Cardiac muscle cell (in vitro differentiated cells and primary cell): ENCODE measurements around the gene DUSP6. TPM values are rescaled to one million over a fixed set of nuclear protein-coding genes. Genes with fewer than 3 reads are reported as not detected.
A peak's percentile ranks its signal among the peaks of the same experiment; 100 is the strongest.

Source experiments
- DNase-seq, 2 donors: peaks; one replicate each; pipeline versions ENCODE4 v3.0.0 to v3.0.0-alpha.2; 2010 to 2017; ENCODE audit warnings: low read depth in 1 of 2, low spot score in 1 of 2
- H3K27ac ChIP-seq: fragments of 200-600 bp; sonication (generic); 2 replicates; pipeline ENCODE4 v1.5.1; 2016
- H3K27me3 ChIP-seq: fragments of 200-600 bp; sonication (generic); 2 replicates; pipeline ENCODE4 v1.6.0; 2016; ENCODE audit warnings: control low read depth
- H3K36me3 ChIP-seq: fragments of 200-600 bp; sonication (generic); 2 replicates; pipeline ENCODE4 v1.5.1; 2016; ENCODE audit warnings: control low read depth
- H3K4me1 ChIP-seq: fragments of 200-600 bp; sonication (generic); 2 replicates; pipeline ENCODE4 v1.8.1; 2017; ENCODE audit warnings: low read depth, mild to moderate bottlenecking, mixed run types
- H3K4me3 ChIP-seq: fragments of 200-600 bp; sonication (generic); 2 replicates; pipeline ENCODE4 v1.5.1; 2016; ENCODE audit warnings: mild to moderate bottlenecking
- H3K9me3 ChIP-seq: fragments of 200-600 bp; sonication (generic); 2 replicates; pipeline ENCODE4 v1.5.1; 2017; ENCODE audit warnings: low read depth, mild to moderate bottlenecking, control low read depth
- polyA plus RNA-seq: library from polyadenylated mRNA; unstranded; fragments of >200 nt; fragmentation: Nextera tagmentation; extraction: Ambion mirVana; gene quantifications from 2 replicates; pipeline ENCODE4 v1.2.1, GENCODE V29; 2016
- total RNA-seq: library from RNA; depleted of rRNA; stranded (reverse); fragments of >200 nt; gene quantifications from 2 replicates; pipeline ENCODE4 v1.2.3, GENCODE V29; 2016
- TF ChIP-seq, protein P1 (sequence below): IDR thresholded peaks from 2 replicates; pipeline ENCODE4 v1.5.1; 2012; ENCODE audit warnings: low read depth, mild to moderate bottlenecking, low read length

Gene DUSP6
- total and polyA plus RNA-seq, 2 experiments from 2014 or later: 191 to 200 TPM

- Histone ChIP-seq H3K4me3 (no peak overlapping the region), H3K27me3 (no peaks in the 10 kb centered on the region), H3K4me1 (peaks cover 27% of the 10 kb centered on the region), H3K27ac (peak overlapping the region; percentile 30), H3K9me3 (no peaks in the 10 kb centered on the region), H3K36me3 (no peaks in the 10 kb centered on the region)
- TF ChIP-seq, protein P1, sequence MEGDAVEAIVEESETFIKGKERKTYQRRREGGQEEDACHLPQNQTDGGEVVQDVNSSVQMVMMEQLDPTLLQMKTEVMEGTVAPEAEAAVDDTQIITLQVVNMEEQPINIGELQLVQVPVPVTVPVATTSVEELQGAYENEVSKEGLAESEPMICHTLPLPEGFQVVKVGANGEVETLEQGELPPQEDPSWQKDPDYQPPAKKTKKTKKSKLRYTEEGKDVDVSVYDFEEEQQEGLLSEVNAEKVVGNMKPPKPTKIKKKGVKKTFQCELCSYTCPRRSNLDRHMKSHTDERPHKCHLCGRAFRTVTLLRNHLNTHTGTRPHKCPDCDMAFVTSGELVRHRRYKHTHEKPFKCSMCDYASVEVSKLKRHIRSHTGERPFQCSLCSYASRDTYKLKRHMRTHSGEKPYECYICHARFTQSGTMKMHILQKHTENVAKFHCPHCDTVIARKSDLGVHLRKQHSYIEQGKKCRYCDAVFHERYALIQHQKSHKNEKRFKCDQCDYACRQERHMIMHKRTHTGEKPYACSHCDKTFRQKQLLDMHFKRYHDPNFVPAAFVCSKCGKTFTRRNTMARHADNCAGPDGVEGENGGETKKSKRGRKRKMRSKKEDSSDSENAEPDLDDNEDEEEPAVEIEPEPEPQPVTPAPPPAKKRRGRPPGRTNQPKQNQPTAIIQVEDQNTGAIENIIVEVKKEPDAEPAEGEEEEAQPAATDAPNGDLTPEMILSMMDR: no peak
- DNase-seq: no peak
Measured at GRCh38 chr12:89379148-89379838, 27.0 kb upstream of the DUSP6 start.

GRCh38 chr12:89376844-89377243 lies 24.5 kb upstream of the DUSP6 start:
- no peaks in the 10 kb centered on the region for H3K27me3 ChIP-seq
- H3K36me3 ChIP-seq: no peaks in the 10 kb centered on the region
- DNase-seq: no peak
- H3K4me1 ChIP-seq: peaks cover 21% of the 10 kb centered on the region
- TF ChIP-seq, protein P1: no peak
- H3K4me3 ChIP-seq: no peak overlapping the region
- no peaks in the 10 kb centered on the region for H3K9me3 ChIP-seq
- H3K27ac ChIP-seq: no peak overlapping the region

DNA sequence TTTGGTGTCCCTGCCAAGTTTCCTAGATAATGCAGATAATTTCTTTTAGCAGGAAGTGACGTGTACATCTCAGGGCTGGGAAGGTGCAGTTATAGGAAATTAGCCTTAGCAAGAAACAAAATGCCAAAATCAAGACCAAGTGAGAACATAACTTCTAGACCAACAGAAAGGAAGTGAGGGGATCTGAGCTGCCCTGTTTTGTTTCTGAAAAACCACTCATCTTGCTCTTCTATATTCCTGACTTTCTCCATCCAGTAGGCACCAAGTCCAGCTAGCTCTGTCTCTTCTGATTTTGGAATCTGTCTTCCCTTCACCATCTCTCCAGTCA lies 23.9 kb upstream of the DUSP6 start:
- H3K9me3 ChIP-seq: no peaks in the 10 kb centered on the region
- H3K27me3 ChIP-seq: no peaks in the 10 kb centered on the region
- H3K4me1 ChIP-seq: peaks cover 21% of the 10 kb centered on the region
- TF ChIP-seq, protein P1: no peak
- H3K4me3 ChIP-seq: no peak overlapping the region
- peak overlapping the region; percentile 12 for H3K27ac ChIP-seq
- H3K36me3 ChIP-seq: no peaks in the 10 kb centered on the region
- DNase-seq: no peak

DNA sequence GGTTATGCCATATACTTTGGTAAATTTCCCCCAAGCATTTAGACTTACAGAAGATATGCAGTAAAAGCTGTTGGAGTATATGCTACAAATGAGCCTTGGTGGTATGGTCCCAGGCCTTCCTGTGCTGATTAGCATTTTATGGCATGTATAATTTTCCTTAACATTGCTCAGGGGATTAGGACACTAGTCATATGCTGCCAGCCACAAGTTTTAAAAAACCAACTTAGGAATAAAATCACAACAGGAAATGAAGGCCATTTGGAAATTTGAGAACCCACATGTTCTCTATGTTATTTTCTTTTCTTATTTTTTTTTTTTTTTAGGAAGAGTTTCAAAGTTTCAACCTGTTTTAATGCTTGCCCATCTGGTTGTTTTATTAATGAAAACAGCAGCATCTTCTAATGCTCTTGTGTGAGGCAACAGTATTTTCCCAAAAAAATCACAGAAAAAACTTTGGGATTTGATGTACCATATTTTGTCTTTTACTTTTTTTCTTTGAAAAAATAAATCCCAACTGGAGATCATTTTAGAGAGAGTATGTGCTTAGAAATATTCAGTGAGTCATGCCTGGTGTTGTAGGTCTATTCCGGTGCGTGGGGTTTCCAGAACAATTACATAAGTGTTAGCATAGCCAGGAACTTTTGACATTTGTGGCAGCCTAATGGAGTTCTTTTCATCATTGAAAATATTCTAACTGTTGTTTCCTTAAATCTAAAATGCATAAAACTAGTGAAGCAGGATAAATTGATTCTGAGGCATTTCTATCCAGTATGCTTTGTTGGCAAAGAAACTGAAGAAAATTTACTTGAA lies 21.7 kb upstream of the DUSP6 start:
- TF ChIP-seq, protein P1: no peak
- H3K9me3 ChIP-seq: no peaks in the 10 kb centered on the region
- peak overlapping the region; percentile 74 for H3K27ac ChIP-seq
- peaks cover 17% of the 10 kb centered on the region for H3K4me1 ChIP-seq
- no peaks in the 10 kb centered on the region for H3K36me3 ChIP-seq
- no peaks in the 10 kb centered on the region for H3K27me3 ChIP-seq
- no peak overlapping the region for H3K4me3 ChIP-seq
- peak in 1 of 2 donors; percentile 86 for DNase-seq

DNA sequence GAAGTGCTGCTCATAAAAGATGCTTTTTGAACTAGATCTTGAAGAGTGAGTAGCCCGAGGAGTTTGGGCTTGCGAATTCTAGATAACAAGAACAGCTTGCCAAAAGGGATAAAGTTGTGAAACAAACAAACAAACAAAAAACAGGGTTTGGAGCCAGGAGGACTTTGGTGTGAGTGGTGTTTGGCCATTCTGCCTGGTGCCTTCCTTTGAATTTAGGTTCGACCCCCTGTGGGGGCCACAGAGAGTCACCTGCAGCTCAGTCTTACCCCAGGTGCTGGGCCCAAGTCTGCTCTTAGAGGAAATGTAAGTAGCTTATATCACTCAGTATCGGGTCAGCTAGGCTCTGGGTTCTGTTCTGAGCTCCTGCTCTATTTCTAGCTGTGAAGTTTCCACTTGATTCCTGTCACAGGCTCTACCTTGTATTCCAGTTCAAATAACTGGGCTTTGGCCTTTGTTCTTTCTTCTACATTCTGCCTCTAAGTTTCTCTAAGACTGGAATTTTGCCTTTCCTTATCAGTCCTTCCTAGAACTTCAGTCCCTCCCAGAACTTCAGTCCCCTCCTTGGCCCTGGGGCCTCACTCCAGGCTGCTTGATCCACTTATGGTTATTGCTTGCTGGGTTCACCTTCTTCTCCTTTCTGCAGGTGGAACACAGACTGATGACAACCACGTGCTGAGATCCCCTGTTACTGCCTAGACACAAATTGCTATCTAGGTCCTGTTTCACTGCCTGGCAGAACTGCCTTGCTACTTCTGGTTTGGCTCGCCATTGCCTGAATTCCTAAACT lies 20.5 kb upstream of the DUSP6 start:
- no peak overlapping the region for H3K4me3 ChIP-seq
- H3K27me3 ChIP-seq: no peaks in the 10 kb centered on the region
- H3K4me1 ChIP-seq: peaks cover 14% of the 10 kb centered on the region
- TF ChIP-seq, protein P1: no peak
- no peaks in the 10 kb centered on the region for H3K9me3 ChIP-seq
- peak overlapping the region; percentile 74 for H3K27ac ChIP-seq
- DNase-seq: no peak
- no peaks in the 10 kb centered on the region for H3K36me3 ChIP-seq
